H9 (cell line): ENCODE measurements around the gene NCDN. TPM values are rescaled to one million over a fixed set of nuclear protein-coding genes. Genes with fewer than 3 reads are reported as not detected.

Experiments
- DNase-seq: peaks from one replicate; pipeline ENCODE4 v3.0.0-alpha.2; 2017
- H2AFZ ChIP-seq: one replicate; pipeline ENCODE4 v1.6.1; 2013; ENCODE audit warnings: mild to moderate bottlenecking, low read length, control low read depth, moderate library complexity
- H2AK5ac ChIP-seq: 2 replicates; pipeline ENCODE4 v1.6.1; 2013; ENCODE audit warnings: low read length, control low read depth, mixed read lengths; ENCODE audit not compliant: insufficient read length
- H2BK120ac ChIP-seq: one replicate; pipeline ENCODE4 v1.6.1; 2013; ENCODE audit warnings: low read depth, mild to moderate bottlenecking, low read length, control low read depth, inconsistent platforms; ENCODE audit not compliant: poor library complexity, severe bottlenecking
- H2BK12ac ChIP-seq: 2 replicates; pipeline ENCODE4 v1.6.1; 2013; ENCODE audit warnings: low read length, control low read depth, mixed read lengths, low read depth; ENCODE audit not compliant: insufficient read length
- H2BK15ac ChIP-seq: 2 replicates; pipeline ENCODE4 v1.6.1; 2013; ENCODE audit warnings: low read depth, low read length, control low read depth
- H2BK20ac ChIP-seq: one replicate; pipeline ENCODE4 v1.6.1; 2013; ENCODE audit warnings: low read depth, mild to moderate bottlenecking, low read length, control low read depth, inconsistent platforms; ENCODE audit not compliant: poor library complexity, severe bottlenecking
- H2BK5ac ChIP-seq: 2 replicates; pipeline ENCODE4 v1.6.1; 2013; ENCODE audit warnings: low read length, control low read depth, mixed read lengths; ENCODE audit not compliant: insufficient read length
- H3K14ac ChIP-seq: 2 replicates; pipeline ENCODE4 v1.6.1; 2013; ENCODE audit warnings: low read length, control low read depth; ENCODE audit not compliant: insufficient read depth
- H3K18ac ChIP-seq: 2 replicates; pipeline ENCODE4 v1.6.1; 2013; ENCODE audit warnings: low read depth, mild to moderate bottlenecking, mixed read lengths, low read length, control low read depth; ENCODE audit not compliant: insufficient read length
- H3K23ac ChIP-seq: 2 replicates; pipeline ENCODE4 v1.6.1; 2013; ENCODE audit warnings: low read length, control low read depth, mixed read lengths, low read depth; ENCODE audit not compliant: insufficient read length
- H3K23me2 ChIP-seq: 2 replicates; pipeline ENCODE4 v1.6.1; 2013; ENCODE audit warnings: low read depth, mild to moderate bottlenecking, mixed read lengths, low read length, control low read depth; ENCODE audit not compliant: insufficient read length, poor library complexity, severe bottlenecking
- H3K27ac ChIP-seq: 2 replicates; pipeline ENCODE4 v1.5.1; 2013; ENCODE audit warnings: low read length, control low read depth, mixed read lengths, low read depth; ENCODE audit not compliant: insufficient read length
- H3K27me3 ChIP-seq: 2 replicates; pipeline ENCODE4 v1.6.1; 2013; ENCODE audit warnings: low read length, control low read depth, inconsistent platforms; ENCODE audit not compliant: insufficient read depth
- H3K4ac ChIP-seq: 2 replicates; pipeline ENCODE4 v1.6.1; 2013; ENCODE audit warnings: low read depth, mild to moderate bottlenecking, control low read depth, inconsistent platforms, low read length, moderate library complexity
- H3K4me1 ChIP-seq: 2 replicates; pipeline ENCODE4 v1.6.1; 2013; ENCODE audit warnings: low read length, control low read depth, inconsistent platforms; ENCODE audit not compliant: insufficient read depth
- H3K4me2 ChIP-seq: 2 replicates; pipeline ENCODE4 v1.6.1; 2013; ENCODE audit warnings: low read length, control low read depth, mixed read lengths; ENCODE audit not compliant: insufficient read length, insufficient read depth
- H3K56ac ChIP-seq: 2 replicates; pipeline ENCODE4 v1.6.1; 2013; ENCODE audit warnings: low read depth, mild to moderate bottlenecking, mixed read lengths, low read length, control low read depth; ENCODE audit not compliant: insufficient read length
- H3K79me1 ChIP-seq: 2 replicates; pipeline ENCODE4 v1.6.1; 2013; ENCODE audit warnings: low read depth, mild to moderate bottlenecking, moderate library complexity, low read length, control low read depth, inconsistent platforms; ENCODE audit not compliant: insufficient read depth, poor library complexity, severe bottlenecking
- H3K79me2 ChIP-seq: 2 replicates; pipeline ENCODE4 v1.6.1; 2013; ENCODE audit warnings: low read length, control low read depth, inconsistent platforms; ENCODE audit not compliant: insufficient read depth
- H3K9ac ChIP-seq: 2 replicates; pipeline ENCODE4 v1.6.1; 2013; ENCODE audit warnings: low read length, control low read depth, mixed read lengths; ENCODE audit not compliant: insufficient read length; ENCODE audit errors: extremely low read depth
- H3K9me3 ChIP-seq: one replicate; pipeline ENCODE4 v1.6.1; 2013; ENCODE audit warnings: low read depth, low read length, inconsistent platforms; ENCODE audit not compliant: control insufficient read depth
- H3T11ph ChIP-seq: one replicate; pipeline ENCODE4 v1.6.1; 2013; ENCODE audit warnings: mild to moderate bottlenecking, low read length, control low read depth, inconsistent platforms
- H4K20me1 ChIP-seq: one replicate; pipeline ENCODE4 v1.6.1; 2013; ENCODE audit not compliant: control insufficient read depth, insufficient read length, insufficient read depth
- H4K5ac ChIP-seq: 2 replicates; pipeline ENCODE4 v1.6.1; 2013; ENCODE audit warnings: low read depth, mild to moderate bottlenecking, mixed read lengths, low read length, control low read depth; ENCODE audit not compliant: insufficient read length
- H4K8ac ChIP-seq: replicated peaks from 2 replicates; pipeline ENCODE4 v1.6.1; 2013; ENCODE audit warnings: low read length, control low read depth, mixed read lengths, low read depth; ENCODE audit not compliant: insufficient read length
- H4K91ac ChIP-seq: 2 replicates; pipeline ENCODE4 v1.6.1; 2013; ENCODE audit warnings: low read depth, mild to moderate bottlenecking, moderate library complexity, mixed read lengths, low read length, control low read depth; ENCODE audit not compliant: insufficient read length
- H3K27ac Mint-ChIP-seq, 3 experiments: 2 replicates in 2 of 3; 3 replicates in 1 of 3; pipeline ENCODE4 v1.8.0; 2020 to 2021; ENCODE audit warnings: mixed read lengths in 3 of 3, mild to moderate bottlenecking in 1 of 3, moderate library complexity in 1 of 3
- H3K27me3 Mint-ChIP-seq: 2 replicates; pipeline ENCODE4 v1.8.0; 2021; ENCODE audit warnings: low read depth, mild to moderate bottlenecking, moderate library complexity, mixed read lengths
- H3K36me3 Mint-ChIP-seq, 3 experiments: 2 replicates in 2 of 3; 3 replicates in 1 of 3; pipeline ENCODE4 v1.8.0; 2020 to 2021; ENCODE audit warnings: low read depth in 3 of 3, mixed read lengths in 3 of 3; ENCODE audit not compliant: insufficient read depth in 1 of 3
- H3K4me1 Mint-ChIP-seq, 2 experiments: 2 replicates each; pipeline ENCODE4 v1.8.0; 2020; ENCODE audit warnings: mixed read lengths in 2 of 2
- H3K4me3 Mint-ChIP-seq, 2 experiments: 2 replicates in 1 of 2; 3 replicates in 1 of 2; pipeline ENCODE4 v1.8.0; 2020 to 2021; ENCODE audit warnings: mild to moderate bottlenecking in 2 of 2, mixed read lengths in 2 of 2, moderate library complexity in 1 of 2
- H3K9me3 Mint-ChIP-seq, 2 experiments: 2 replicates in 1 of 2; 3 replicates in 1 of 2; pipeline ENCODE4 v1.8.0; 2020; ENCODE audit warnings: mild to moderate bottlenecking in 2 of 2, mixed read lengths in 2 of 2, moderate library complexity in 1 of 2
- WGBS: extraction: QIAGEN DNeasy Blood & Tissue Kit; methylation state at CpG from one replicate; pipeline ENCODE4 v1.1.7; 2013; ENCODE audit warnings: missing lambda C conversion rate, low lambda C conversion rate, mixed read lengths; ENCODE audit not compliant: insufficient read length; ENCODE audit errors: extremely low coverage; 5-methylcytosine and 5-hydroxymethylcytosine counted together
- total RNA-seq: library from RNA; stranded (reverse); gene quantifications from 2 replicates; pipeline ENCODE4 v1.2.1, GENCODE V29; 2021
- TF ChIP-seq, protein P1 (sequence below): fragments of 200-600 bp; sonication (generic); conservative IDR thresholded peaks from 3 replicates; pipeline ENCODE4 v1.8.0; 2021; ENCODE audit warnings: antibody characterized with exemption, mild to moderate bottlenecking

Gene NCDN
- total RNA-seq, 1 experiment from 2014 or later: 44.2 TPM

DNA sequence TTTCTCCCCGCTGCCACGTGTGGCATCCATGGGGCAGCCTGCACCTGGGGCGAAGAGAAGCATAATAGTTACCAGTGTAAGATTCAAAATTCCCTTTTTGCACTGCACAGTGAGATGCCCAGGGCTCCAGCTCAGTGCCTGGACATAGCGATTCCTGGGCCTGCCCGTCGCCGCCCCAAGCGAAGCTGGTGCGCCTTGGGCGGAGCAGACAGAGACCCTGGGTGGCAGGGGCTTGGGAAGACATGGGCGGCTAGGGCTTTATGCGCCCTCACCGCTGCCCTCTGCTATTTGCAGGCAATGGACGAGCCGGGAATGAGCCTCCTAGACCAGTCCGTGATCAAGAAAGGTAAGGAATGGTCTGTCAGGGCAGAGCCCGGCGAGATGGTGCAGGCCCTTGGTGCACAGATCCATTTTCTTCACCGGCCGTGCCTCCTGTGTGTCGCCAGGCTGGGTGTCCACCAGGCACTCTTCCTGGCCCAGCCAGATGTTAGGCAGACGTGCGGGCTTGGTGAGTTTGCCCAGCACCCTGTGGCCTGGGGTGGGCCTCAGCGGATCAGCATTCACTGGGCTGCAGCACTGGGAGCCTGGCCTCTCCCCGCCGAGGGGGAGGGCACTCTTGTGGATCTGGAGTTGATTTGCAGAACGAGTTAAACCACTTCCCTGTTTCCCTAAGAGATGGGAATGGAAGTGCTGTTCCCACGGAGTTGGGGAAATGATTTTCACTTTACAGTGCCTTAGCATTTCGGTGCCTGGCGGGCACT is 17.2 kb downstream of the NCDN start:
- Histone ChIP-seq H3K4me1 (0 out of 2 replicates have a peak, but pooled peaks cover 2% of the 10 kb centered on the region), H2BK5ac (no peak overlapping the region), H2BK12ac (no peak overlapping the region), H3K9ac (no peak overlapping the region), H3T11ph (no peak overlapping the region), H2BK20ac (no peak overlapping the region), H3K14ac (no peak overlapping the region; the same call in 1 of the 2 replicates), H2BK120ac (no peak overlapping the region), H3K27me3 (peaks cover 73% of the 10 kb centered on the region), H4K8ac (no peak overlapping the region), H4K20me1 (no peaks in the 10 kb centered on the region), H4K5ac (no peak overlapping the region), H3K4ac (no peak overlapping the region), H3K23me2 (peaks cover 19% of the 10 kb centered on the region), H4K91ac (no peak overlapping the region), H3K9me3 (no peaks in the 10 kb centered on the region), H3K56ac (no peak overlapping the region), H2AK5ac (no peak overlapping the region), H3K79me2 (no peaks in the 10 kb centered on the region), H2BK15ac (no peak overlapping the region), H3K79me1 (no peaks in the 10 kb centered on the region), H3K18ac (no peak overlapping the region), H3K27ac (no peak overlapping the region), H3K4me2 (peak overlapping the region; percentile 9), H3K23ac (no peak overlapping the region), H2AFZ (no peak overlapping the region)
- TF ChIP-seq, protein P1, sequence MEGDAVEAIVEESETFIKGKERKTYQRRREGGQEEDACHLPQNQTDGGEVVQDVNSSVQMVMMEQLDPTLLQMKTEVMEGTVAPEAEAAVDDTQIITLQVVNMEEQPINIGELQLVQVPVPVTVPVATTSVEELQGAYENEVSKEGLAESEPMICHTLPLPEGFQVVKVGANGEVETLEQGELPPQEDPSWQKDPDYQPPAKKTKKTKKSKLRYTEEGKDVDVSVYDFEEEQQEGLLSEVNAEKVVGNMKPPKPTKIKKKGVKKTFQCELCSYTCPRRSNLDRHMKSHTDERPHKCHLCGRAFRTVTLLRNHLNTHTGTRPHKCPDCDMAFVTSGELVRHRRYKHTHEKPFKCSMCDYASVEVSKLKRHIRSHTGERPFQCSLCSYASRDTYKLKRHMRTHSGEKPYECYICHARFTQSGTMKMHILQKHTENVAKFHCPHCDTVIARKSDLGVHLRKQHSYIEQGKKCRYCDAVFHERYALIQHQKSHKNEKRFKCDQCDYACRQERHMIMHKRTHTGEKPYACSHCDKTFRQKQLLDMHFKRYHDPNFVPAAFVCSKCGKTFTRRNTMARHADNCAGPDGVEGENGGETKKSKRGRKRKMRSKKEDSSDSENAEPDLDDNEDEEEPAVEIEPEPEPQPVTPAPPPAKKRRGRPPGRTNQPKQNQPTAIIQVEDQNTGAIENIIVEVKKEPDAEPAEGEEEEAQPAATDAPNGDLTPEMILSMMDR: no peak
- Mint-ChIP-seq H3K9me3 (no peaks in the 10 kb centered on the region), H3K4me1 (peaks cover 29 to 37% of the 10 kb centered on the region in 2 experiments), H3K27me3 (peaks cover 96% of the 10 kb centered on the region), H3K27ac (no peak overlapping the region), H3K36me3 (no peaks in the 10 kb centered on the region), H3K4me3 (peak overlapping the region in 1 of 2 experiments; percentile 68; a peak in 2 of 5 replicates)
- no CpG with 5 or more reads among the region's 30 CpGs for WGBS
- no peak for DNase-seq
